Thyroid gland (tissue), 4 donors: Measurements from ENCODE around the gene TANGO2.

Experiments
- POLR2A ChIP-seq, 2 donors: fragments of 450-650 bp; IDR thresholded peaks; one replicate each; pipeline ENCODE4 v1.6.1; 2017; ENCODE audit warnings: antibody characterized with exemption in 2 of 2, mild to moderate bottlenecking in 2 of 2, moderate library complexity in 1 of 2
- TF ChIP-seq, protein P1 (sequence below), 6 experiments: fragments of 200-600 bp in 3 of 6; fragments of 450-650 bp in 3 of 6; sonication (generic) in 3 of 6; IDR thresholded peaks; one replicate each; pipeline ENCODE4 v1.5.1; 2016 to 2019; ENCODE audit warnings: antibody characterized with exemption in 6 of 6, mild to moderate bottlenecking in 2 of 6, inconsistent platforms in 1 of 6, moderate library complexity in 1 of 6

DNA sequence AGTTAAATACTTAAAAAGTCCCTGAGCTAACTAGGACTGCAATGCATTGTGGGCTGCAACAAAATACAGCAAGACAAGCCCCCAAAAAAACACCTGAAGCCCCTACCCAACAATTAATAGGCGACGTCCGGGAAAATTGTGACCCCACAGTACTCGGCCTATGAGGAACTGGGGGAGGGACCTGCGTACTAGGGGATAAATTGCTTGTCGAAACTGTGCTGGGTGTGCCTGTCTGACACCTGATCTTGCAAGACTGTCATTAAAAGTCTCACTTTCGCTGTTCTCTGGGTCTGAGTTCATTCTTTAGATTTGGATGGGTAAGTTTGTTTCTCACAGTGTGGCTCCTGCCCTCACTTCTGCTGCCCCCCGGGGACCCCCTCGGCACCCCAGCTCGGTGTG lies 15.2 kb downstream of the TANGO2 start:
- TF ChIP-seq POLR2A (IDR thresholded peaks at IDR 0.05), result no peak
- TF ChIP-seq, protein P1, sequence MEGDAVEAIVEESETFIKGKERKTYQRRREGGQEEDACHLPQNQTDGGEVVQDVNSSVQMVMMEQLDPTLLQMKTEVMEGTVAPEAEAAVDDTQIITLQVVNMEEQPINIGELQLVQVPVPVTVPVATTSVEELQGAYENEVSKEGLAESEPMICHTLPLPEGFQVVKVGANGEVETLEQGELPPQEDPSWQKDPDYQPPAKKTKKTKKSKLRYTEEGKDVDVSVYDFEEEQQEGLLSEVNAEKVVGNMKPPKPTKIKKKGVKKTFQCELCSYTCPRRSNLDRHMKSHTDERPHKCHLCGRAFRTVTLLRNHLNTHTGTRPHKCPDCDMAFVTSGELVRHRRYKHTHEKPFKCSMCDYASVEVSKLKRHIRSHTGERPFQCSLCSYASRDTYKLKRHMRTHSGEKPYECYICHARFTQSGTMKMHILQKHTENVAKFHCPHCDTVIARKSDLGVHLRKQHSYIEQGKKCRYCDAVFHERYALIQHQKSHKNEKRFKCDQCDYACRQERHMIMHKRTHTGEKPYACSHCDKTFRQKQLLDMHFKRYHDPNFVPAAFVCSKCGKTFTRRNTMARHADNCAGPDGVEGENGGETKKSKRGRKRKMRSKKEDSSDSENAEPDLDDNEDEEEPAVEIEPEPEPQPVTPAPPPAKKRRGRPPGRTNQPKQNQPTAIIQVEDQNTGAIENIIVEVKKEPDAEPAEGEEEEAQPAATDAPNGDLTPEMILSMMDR (IDR thresholded peaks at IDR 0.05), result no peak
